Suprapubic skin (tissue), 4 donors: ENCODE data around the gene SHE. TPM values are rescaled to one million over a fixed set of nuclear protein-coding genes. Genes with fewer than 3 reads are reported as not detected.

ENCODE experiments used
- DNase-seq, 2 donors: peaks; one replicate each; pipeline ENCODE4 v3.0.0-alpha.2; 2019; ENCODE audit warnings: low spot score in 2 of 2
- H3K27ac ChIP-seq: fragments of 200-600 bp; sonication (generic); one replicate; pipeline ENCODE4 v1.5.1; 2019
- H3K27me3 ChIP-seq: fragments of 200-600 bp; sonication (generic); one replicate; pipeline ENCODE4 v1.5.1; 2019
- H3K36me3 ChIP-seq: fragments of 200-600 bp; sonication (generic); one replicate; pipeline ENCODE4 v1.5.1; 2019
- H3K4me1 ChIP-seq: fragments of 200-600 bp; sonication (generic); one replicate; pipeline ENCODE4 v1.5.1; 2019
- H3K4me3 ChIP-seq: fragments of 200-600 bp; sonication (generic); one replicate; pipeline ENCODE4 v1.5.1; 2019; ENCODE audit warnings: mild to moderate bottlenecking
- H3K9me3 ChIP-seq: fragments of 200-600 bp; sonication (generic); one replicate; pipeline ENCODE4 v1.5.1; 2019
- CTCF ChIP-seq, 2 donors: fragments of 200-600 bp in 1 of 2; fragments of 450-650 bp in 1 of 2; sonication (generic) in 1 of 2; IDR thresholded peaks; one replicate each; pipeline ENCODE4 v1.5.1; 2016 to 2019; ENCODE audit warnings: antibody characterized with exemption in 2 of 2, mild to moderate bottlenecking in 1 of 2, moderate library complexity in 1 of 2
- EP300 ChIP-seq: sonication (generic); formaldehyde crosslinking; IDR thresholded peaks from one replicate; pipeline ENCODE4 v1.6.1; 2017; ENCODE audit warnings: antibody characterized with exemption
- POLR2A ChIP-seq, 2 donors: fragments of 450-650 bp; IDR thresholded peaks; one replicate each; pipeline ENCODE4 v1.6.1; 2017; ENCODE audit warnings: antibody characterized with exemption in 2 of 2, mild to moderate bottlenecking in 2 of 2, moderate library complexity in 2 of 2
- POLR2AphosphoS5 ChIP-seq, 3 donors: sonication (generic); formaldehyde crosslinking; IDR thresholded peaks; one replicate each; pipeline ENCODE4 v1.6.1; 2017; ENCODE audit warnings: antibody characterized with exemption in 3 of 3
- WGBS: methylation state at CpG from one replicate; pipeline ENCODE4 v1.1.5; 2018; 5-methylcytosine and 5-hydroxymethylcytosine counted together
- total RNA-seq, 4 donors: library from RNA; depleted of rRNA; stranded (reverse); fragments of >200 nt; gene quantifications; one replicate each; pipeline ENCODE4 v1.1.0, GENCODE V29; 2016

The SHE gene
- total RNA-seq, 4 donors from 2014 or later, result 2.0 to 7.3 (median 4.8) TPM

GRCh38 chr1:154478639-154479038 lies 23.6 kb downstream of the SHE start:
- DNase-seq, result no peak
- TF ChIP-seq POLR2AphosphoS5 (IDR thresholded peaks at IDR 0.05) (no peak), CTCF (IDR thresholded peaks at IDR 0.05) (no peak), EP300 (no peak), POLR2A (IDR thresholded peaks at IDR 0.05) (no peak)
- H3K27ac ChIP-seq, result no peak overlapping the region
- no peaks in the 10 kb centered on the region for H3K9me3 ChIP-seq
- peaks cover 16% of the 10 kb centered on the region for H3K4me1 ChIP-seq
- H3K27me3 ChIP-seq, result no peaks in the 10 kb centered on the region
- H3K4me3 ChIP-seq, result no peak overlapping the region
- no peaks in the 10 kb centered on the region for H3K36me3 ChIP-seq
- WGBS, result 51% methylated on average over 5 of the region's 5 CpGs

DNA sequence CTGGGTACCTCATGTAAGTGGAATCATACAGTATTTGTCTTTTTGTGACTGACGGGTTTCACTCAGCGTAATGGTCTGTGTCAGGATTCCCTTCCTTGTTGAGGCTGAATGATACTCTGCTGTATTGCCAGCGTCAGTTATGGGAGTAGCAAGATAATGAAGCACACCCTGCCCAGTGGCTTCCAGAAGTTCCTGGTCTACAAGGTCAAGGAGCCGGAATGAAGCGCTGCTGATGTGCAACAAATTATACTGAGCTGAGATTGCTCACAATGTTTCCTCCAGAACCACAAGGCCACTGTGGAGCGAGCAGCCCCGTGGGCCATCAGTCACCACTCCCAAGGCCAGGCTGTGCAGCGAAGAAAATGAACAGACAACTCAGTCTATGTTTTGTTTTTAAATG lies 24.2 kb downstream of the SHE start:
- Histone ChIP-seq H3K4me3 (no peak overlapping the region), H3K36me3 (no peaks in the 10 kb centered on the region), H3K4me1 (peaks cover 16% of the 10 kb centered on the region), H3K9me3 (no peaks in the 10 kb centered on the region), H3K27me3 (no peaks in the 10 kb centered on the region), H3K27ac (no peak overlapping the region)
- TF ChIP-seq POLR2AphosphoS5 (IDR thresholded peaks at IDR 0.05) (no peak), EP300 (no peak), CTCF (IDR thresholded peaks at IDR 0.05) (no peak), POLR2A (IDR thresholded peaks at IDR 0.05) (no peak)
- peak in 1 of 2 donors; percentile 34 for DNase-seq
- WGBS, result 97% methylated on average over 8 of the region's 8 CpGs

- peak in 1 of 2 donors; percentile 19 for DNase-seq
- WGBS, result 94% methylated on average over 1 of the region's 1 CpG
- TF ChIP-seq POLR2AphosphoS5 (IDR thresholded peaks at IDR 0.05) (no peak), POLR2A (IDR thresholded peaks at IDR 0.05) (no peak), EP300 (no peak), CTCF (IDR thresholded peaks at IDR 0.05) (no peak)
- Histone ChIP-seq H3K27me3 (no peaks in the 10 kb centered on the region), H3K9me3 (no peaks in the 10 kb centered on the region), H3K4me3 (no peak overlapping the region), H3K4me1 (peaks cover 16% of the 10 kb centered on the region), H3K27ac (no peak overlapping the region), H3K36me3 (no peaks in the 10 kb centered on the region)
Measured at GRCh38 chr1:154476791-154477190, 25.4 kb downstream of the SHE start.

DNA sequence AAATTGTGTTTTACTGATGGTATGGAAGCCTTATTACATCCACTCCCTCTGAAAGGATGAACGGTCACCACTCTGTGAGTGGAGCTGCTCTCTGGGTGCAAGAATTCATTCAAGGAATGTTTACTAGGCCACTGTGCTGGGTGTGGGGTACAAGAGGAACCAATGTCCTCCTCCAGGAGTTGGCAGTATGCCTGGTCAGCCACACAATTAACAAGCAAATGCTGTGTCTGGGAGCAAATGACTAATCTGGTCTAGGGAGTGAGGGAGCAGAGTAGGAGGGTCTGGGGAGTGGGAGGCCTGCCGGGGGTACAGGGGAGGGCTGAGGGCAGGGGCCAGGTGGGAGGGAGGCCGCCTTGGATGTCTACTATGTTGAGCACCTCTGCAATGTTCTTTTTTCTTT lies 27.4 kb downstream of the SHE start:
- 69% methylated on average over 3 of the region's 3 CpGs for WGBS
- no peak overlapping the region for H3K27ac ChIP-seq
- no peak overlapping the region for H3K4me3 ChIP-seq
- H3K9me3 ChIP-seq, result no peaks in the 10 kb centered on the region
- no peaks in the 10 kb centered on the region for H3K27me3 ChIP-seq
- peaks cover 6% of the 10 kb centered on the region for H3K4me1 ChIP-seq
- no peaks in the 10 kb centered on the region for H3K36me3 ChIP-seq
- DNase-seq, result no peak
- TF ChIP-seq POLR2AphosphoS5 (IDR thresholded peaks at IDR 0.05) (no peak), EP300 (no peak), POLR2A (IDR thresholded peaks at IDR 0.05) (no peak), CTCF (IDR thresholded peaks at IDR 0.05) (no peak)

DNA sequence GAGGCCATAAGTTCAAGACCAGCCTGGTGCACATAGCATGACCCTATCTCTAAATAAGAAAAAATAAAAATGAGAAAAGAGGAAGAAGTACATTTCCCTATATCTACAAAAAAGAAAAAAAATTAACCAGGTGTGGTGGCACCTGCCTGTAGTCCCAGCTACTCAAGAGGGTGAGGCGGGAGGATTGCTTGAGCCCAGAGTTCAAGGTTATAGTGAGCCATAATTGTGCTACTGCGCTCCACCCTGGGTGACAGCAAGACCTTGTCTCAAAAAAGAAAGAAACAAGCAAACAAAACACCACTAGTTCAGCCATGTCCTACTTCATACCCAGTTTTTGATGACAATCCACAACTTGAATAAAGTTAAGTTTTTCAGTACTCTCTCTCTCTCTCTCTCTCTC lies 30.9 kb downstream of the SHE start:
- H3K27ac ChIP-seq, result no peak overlapping the region
- H3K9me3 ChIP-seq, result no peaks in the 10 kb centered on the region
- H3K36me3 ChIP-seq, result no peaks in the 10 kb centered on the region
- no peak overlapping the region for H3K4me3 ChIP-seq
- DNase-seq, result no peak
- WGBS, result 88% methylated on average over 2 of the region's 2 CpGs
- no peak for TF ChIP-seq CTCF (IDR thresholded peaks at IDR 0.05)
- no peak for TF ChIP-seq POLR2AphosphoS5 (IDR thresholded peaks at IDR 0.05)
- TF ChIP-seq POLR2A (IDR thresholded peaks at IDR 0.05), result no peak
- no peak for TF ChIP-seq EP300
- H3K4me1 ChIP-seq, result peaks cover 8% of the 10 kb centered on the region
- no peaks in the 10 kb centered on the region for H3K27me3 ChIP-seq
